HEK293T (cell line): ENCODE measurements around the gene PTGER1.

ENCODE experiments used
- ARNT ChIP-seq: fragments of 450-650 bp; IDR thresholded peaks from 2 replicates; pipeline ENCODE4 v1.6.1; 2017; ENCODE audit warnings: mild to moderate bottlenecking
- CTBP1 ChIP-seq: fragments of 450-650 bp; IDR thresholded peaks from 2 replicates; pipeline ENCODE4 v1.6.1; 2016; ENCODE audit warnings: borderline replicate concordance
- ELF4 ChIP-seq: fragments of 450-650 bp; IDR thresholded peaks from 2 replicates; pipeline ENCODE4 v1.6.1; 2017; ENCODE audit warnings: antibody characterized with exemption
- FOXA1 ChIP-seq: fragments of 450-650 bp; IDR thresholded peaks from 2 replicates; pipeline ENCODE4 v1.6.1; 2016; ENCODE audit warnings: mild to moderate bottlenecking
- FOXK2 ChIP-seq: fragments of 450-650 bp; IDR thresholded peaks from 2 replicates; pipeline ENCODE4 v1.6.1; 2016; ENCODE audit warnings: mild to moderate bottlenecking
- FOXM1 ChIP-seq: fragments of 450-650 bp; IDR thresholded peaks from 2 replicates; pipeline ENCODE4 v1.6.1; 2017; ENCODE audit warnings: mild to moderate bottlenecking, borderline replicate concordance
- HDGF ChIP-seq: fragments of 450-650 bp; IDR thresholded peaks from 2 replicates; pipeline ENCODE4 v1.6.1; 2017; ENCODE audit warnings: antibody characterized with exemption, borderline replicate concordance
- LEF1 ChIP-seq: fragments of 450-650 bp; IDR thresholded peaks from 2 replicates; pipeline ENCODE4 v1.6.1; 2017; ENCODE audit warnings: mild to moderate bottlenecking, borderline replicate concordance
- NFRKB ChIP-seq: fragments of 450-650 bp; IDR thresholded peaks from 2 replicates; pipeline ENCODE4 v1.6.1; 2016; ENCODE audit warnings: mild to moderate bottlenecking, moderate library complexity
- PKNOX1 ChIP-seq: fragments of 450-650 bp; IDR thresholded peaks from 2 replicates; pipeline ENCODE4 v1.6.1; 2016
- SP1 ChIP-seq: fragments of 450-650 bp; IDR thresholded peaks from 2 replicates; pipeline ENCODE4 v1.6.1; 2017
- SUZ12 ChIP-seq: fragments of 450-650 bp; IDR thresholded peaks from 2 replicates; pipeline ENCODE4 v1.6.1; 2016; ENCODE audit warnings: mild to moderate bottlenecking
- TARDBP ChIP-seq: fragments of 450-650 bp; IDR thresholded peaks from 2 replicates; pipeline ENCODE4 v1.6.1; 2016
- ZNF384 ChIP-seq: fragments of 450-650 bp; IDR thresholded peaks from 2 replicates; pipeline ENCODE4 v1.6.1; 2016

- TF ChIP-seq SP1 (no peak), ELF4 (no peak), NFRKB (no peak), ARNT (no peak), LEF1 (no peak), SUZ12 (no peak), CTBP1 (no peak), TARDBP (no peak), PKNOX1 (no peak), FOXM1 (no peak), FOXA1 (no peak), ZNF384 (no peak), FOXK2 (no peak), HDGF (no peak)
These were observed 42.2 kb downstream of the PTGER1 start, which contains the start of gene PKN1 for GRCh38 chr19:14432791-14433553.
